SU-DHL-6 (cell line): Measurements from ENCODE around the gene ZNF81.

ENCODE experiments used
- EZH2phosphoT487 ChIP-seq: fragments of 200-600 bp; sonication (generic), shearing (Covaris generic); conservative IDR thresholded peaks from 2 replicates; pipeline ENCODE4 v1.6.1; 2018; ENCODE audit warnings: mild to moderate bottlenecking, antibody characterized with exemption, low read length, moderate library complexity, mixed read lengths
- TF ChIP-seq, protein P1 (sequence below): fragments of 200-600 bp; sonication (generic); IDR thresholded peaks from one replicate; pipeline ENCODE4 v1.5.1; 2017; ENCODE audit warnings: antibody characterized with exemption, mild to moderate bottlenecking, low read length, moderate library complexity; ENCODE audit not compliant: insufficient read depth, poor library complexity, severe bottlenecking

DNA sequence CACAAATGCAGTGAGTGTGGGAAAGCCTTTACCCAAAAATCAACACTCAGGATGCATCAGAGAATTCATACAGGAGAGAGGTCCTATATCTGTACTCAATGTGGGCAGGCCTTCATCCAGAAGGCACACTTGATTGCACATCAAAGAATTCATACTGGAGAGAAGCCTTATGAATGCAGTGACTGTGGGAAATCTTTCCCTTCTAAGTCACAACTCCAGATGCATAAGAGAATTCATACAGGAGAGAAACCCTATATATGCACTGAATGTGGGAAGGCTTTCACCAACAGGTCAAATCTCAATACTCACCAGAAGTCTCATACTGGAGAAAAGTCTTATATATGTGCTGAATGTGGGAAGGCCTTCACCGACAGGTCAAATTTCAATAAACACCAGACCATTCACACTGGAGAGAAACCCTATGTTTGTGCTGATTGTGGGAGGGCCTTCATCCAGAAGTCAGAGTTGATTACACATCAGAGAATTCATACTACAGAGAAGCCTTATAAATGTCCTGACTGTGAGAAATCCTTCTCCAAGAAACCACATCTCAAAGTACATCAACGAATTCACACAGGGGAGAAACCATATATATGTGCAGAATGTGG, 79.3 kb downstream of the ZNF81 start:
- TF ChIP-seq, protein P1, sequence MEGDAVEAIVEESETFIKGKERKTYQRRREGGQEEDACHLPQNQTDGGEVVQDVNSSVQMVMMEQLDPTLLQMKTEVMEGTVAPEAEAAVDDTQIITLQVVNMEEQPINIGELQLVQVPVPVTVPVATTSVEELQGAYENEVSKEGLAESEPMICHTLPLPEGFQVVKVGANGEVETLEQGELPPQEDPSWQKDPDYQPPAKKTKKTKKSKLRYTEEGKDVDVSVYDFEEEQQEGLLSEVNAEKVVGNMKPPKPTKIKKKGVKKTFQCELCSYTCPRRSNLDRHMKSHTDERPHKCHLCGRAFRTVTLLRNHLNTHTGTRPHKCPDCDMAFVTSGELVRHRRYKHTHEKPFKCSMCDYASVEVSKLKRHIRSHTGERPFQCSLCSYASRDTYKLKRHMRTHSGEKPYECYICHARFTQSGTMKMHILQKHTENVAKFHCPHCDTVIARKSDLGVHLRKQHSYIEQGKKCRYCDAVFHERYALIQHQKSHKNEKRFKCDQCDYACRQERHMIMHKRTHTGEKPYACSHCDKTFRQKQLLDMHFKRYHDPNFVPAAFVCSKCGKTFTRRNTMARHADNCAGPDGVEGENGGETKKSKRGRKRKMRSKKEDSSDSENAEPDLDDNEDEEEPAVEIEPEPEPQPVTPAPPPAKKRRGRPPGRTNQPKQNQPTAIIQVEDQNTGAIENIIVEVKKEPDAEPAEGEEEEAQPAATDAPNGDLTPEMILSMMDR: no peak
- no peak for TF ChIP-seq EZH2phosphoT487
